Hippocampal formation (tissue), 2 donors: ENCODE measurements around the gene ZNF385C.
A peak's percentile ranks its signal among the peaks of the same experiment; 100 is the strongest.

Experiments used
- DNase-seq, 2 donors: peaks; one replicate each; lab custom pipeline; 2025; lab: John Stamatoyannopoulos, UW

The ZNF385C gene

GRCh38 chr17:42107597-42108576, 9.6 kb upstream of the ZNF385C start:
- no peak for DNase-seq

DNA sequence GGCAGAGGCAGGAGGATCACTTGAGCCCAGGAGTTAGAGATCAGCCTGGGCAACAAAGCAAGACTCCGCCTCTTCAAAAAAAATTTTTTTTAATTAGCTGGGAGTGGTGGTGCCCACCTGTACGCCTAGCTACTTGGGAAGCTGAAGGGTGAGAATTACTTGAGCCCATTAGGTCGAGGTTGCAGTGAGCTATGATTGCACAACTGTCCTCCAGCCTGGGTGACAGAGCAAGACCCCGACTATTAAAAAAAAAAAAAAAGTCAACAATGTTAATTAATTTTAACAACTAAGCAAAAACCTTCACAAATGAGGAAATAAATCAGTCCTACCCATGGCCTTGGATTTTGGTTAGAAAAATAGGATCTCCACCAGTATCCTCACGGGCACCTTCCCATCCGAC, 8.9 kb upstream of the ZNF385C start:
- no peak for DNase-seq

GRCh38 chr17:42106009-42106408, 7.7 kb upstream of the ZNF385C start:
- DNase-seq = no peak

GRCh38 chr17:42104264-42104663, 6.0 kb upstream of the ZNF385C start:
- DNase-seq = no peak

DNA sequence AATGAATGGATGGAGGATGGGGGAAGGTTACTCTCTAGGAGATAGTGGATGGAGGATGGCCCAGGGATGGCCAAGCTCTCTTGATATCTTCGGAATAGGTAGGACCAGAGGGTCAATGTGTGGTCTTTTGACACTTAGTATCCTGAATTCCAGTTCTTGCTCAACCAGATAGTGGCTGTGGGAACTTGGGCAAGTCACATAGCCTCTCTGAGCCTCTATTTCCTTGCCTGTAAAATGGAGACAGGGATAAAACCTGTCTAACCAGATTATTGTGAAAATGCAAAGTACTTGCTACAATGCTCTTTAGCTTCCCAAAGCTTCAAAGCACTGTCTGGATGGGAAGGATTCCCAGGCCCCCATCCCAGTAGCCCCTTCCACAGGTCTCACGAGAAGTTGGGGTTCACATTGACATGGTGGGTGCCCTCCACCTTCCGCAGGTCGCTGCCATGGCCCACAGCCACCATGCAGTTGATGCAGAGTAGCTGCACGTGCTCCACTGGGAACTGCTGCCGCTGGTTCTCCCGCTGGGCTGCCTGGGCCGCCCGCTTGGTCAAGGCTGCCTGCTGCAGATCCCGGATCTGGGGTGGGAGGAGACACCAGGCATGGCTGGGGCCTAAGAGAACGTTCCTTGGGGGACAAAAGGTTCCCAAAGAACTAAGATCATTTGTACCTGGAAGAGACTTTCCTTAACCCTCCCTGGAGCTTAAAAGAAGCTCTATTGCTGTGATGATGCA, 5.1 kb upstream of the ZNF385C start:
- DNase-seq = no peak

GRCh38 chr17:42101513-42102292, 3.4 kb upstream of the ZNF385C start:
- DNase-seq = peak in 1 of 2 donors; percentile 62

- DNase-seq = no peak
These were observed 592 bp upstream of the ZNF385C start for GRCh38 chr17:42098730-42099399.

- no peak for DNase-seq
These were observed 1.7 kb downstream of the ZNF385C start for GRCh38 chr17:42096360-42097111.

DNA sequence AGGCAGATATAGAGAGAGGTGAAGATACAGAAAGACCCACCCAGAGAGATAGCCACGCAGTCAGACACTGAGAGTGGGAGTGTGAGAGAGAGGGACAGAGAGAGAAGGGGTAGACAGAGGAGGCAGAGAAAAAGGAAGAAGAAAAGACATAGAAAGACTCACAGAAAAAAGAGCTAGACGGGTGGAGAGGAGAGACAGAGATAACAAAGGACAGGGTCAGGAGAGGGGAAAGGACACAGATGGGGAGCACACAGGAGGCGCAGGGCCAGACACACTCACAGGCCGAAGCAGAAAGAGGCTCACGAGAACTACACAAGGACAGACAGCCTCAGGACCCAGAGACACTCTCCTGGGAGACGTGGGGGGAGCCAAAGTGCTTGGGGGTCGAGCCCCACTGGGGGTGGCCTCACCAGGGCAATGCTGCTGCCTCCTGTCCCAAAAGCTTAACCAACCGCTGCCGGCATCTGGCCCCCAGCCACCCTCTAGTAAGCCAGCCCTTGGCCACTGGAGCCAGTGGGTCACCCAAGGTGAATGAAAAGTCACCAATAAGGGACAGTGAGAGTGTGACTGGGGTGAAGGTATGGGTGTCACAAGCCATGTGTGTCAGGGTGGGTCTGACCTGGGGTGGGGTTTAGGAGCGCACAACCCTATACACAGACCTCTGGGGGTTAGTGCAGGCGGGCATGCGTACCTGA, 3.8 kb downstream of the ZNF385C start:
- no peak for DNase-seq

DNA sequence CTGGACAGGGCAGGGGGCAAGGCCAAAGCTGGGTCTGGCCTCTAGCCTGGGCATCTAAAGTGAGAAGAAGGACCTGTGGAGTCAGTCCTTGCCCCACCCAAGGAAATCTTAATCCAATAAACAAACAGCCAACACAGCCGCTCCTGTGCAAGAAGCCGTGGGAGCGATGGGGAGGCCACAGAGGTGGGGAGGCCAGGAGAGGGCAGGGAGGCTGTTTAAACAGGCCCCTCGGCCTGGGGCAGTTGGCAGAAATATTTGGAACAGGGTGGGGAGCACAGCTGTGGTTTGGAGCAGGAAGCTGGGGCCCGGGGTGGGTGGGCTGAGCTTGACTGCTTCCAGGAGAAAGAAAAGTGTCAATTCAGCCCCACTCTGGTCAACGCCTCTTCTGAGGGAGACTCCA, 5.3 kb downstream of the ZNF385C start:
- DNase-seq = no peak

GRCh38 chr17:42090964-42091790, 7.1 kb downstream of the ZNF385C start:
- DNase-seq = no peak

GRCh38 chr17:42088736-42089135, 9.5 kb downstream of the ZNF385C start:
- DNase-seq = no peak

GRCh38 chr17:42087736-42088705, 10.3 kb downstream of the ZNF385C start:
- peak in 1 of 2 donors; percentile 15 for DNase-seq

GRCh38 chr17:42087042-42087701, 11.1 kb downstream of the ZNF385C start:
- no peak for DNase-seq

- DNase-seq = no peak
These were observed 16.6 kb downstream of the ZNF385C start for GRCh38 chr17:42081516-42082129.

DNA sequence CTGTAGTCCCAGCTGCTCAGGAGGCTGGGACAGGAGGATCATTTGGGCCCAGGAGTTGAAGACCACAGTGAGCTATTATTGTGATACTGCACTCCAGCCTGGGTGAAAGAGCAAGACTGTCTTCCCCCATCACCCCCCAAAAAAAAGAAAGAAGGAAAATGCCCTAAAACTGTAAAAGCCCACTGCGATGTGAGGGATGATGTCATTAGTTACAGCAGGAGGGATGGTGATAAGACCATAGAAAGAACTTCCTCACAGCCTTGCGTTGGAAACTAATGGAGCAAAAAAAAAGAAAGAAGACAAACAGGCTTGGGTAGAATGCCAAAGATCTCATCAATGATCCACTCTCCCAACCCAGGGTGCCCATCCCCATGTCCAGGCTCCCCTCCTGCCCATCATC, 18.7 kb downstream of the ZNF385C start:
- DNase-seq = no peak

- no peak for DNase-seq
These were observed 19.8 kb downstream of the ZNF385C start for GRCh38 chr17:42078396-42079043.
